Body of pancreas (tissue), 4 donors: ENCODE results near the gene ABCA5.

Source experiments
- POLR2A ChIP-seq, 3 donors: fragments of 450-650 bp; IDR thresholded peaks; one replicate each; pipeline ENCODE4 v1.6.1; 2016; ENCODE audit warnings: antibody characterized with exemption in 3 of 3, mild to moderate bottlenecking in 2 of 3
- TF ChIP-seq, protein P1 (sequence below), 7 experiments: fragments of 450-650 bp in 4 of 7; fragments of 200-600 bp in 3 of 7; sonication (generic) in 3 of 7; IDR thresholded peaks; one replicate each; pipeline ENCODE4 v1.5.1; 2016 to 2019; ENCODE audit warnings: antibody characterized with exemption in 7 of 7

DNA sequence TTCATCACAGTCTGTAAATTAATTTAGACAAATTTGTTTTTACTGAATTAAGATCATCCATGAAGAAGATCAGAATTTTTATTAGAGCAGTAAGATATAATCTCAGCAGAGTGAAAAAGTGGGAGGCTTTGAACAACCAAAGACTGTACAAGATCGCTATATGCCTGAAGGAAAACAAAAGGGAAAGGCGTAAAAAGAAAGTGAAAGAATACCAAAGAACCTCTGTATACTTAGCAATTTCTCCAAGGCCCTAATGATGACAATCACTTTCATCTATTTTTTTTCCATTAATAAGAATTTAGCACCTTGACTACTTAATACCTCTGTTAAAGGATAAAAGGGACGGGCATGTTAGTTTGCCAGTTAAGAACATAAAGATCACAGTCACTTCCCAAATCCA is 59.7 kb downstream of the ABCA5 start:
- TF ChIP-seq, protein P1, sequence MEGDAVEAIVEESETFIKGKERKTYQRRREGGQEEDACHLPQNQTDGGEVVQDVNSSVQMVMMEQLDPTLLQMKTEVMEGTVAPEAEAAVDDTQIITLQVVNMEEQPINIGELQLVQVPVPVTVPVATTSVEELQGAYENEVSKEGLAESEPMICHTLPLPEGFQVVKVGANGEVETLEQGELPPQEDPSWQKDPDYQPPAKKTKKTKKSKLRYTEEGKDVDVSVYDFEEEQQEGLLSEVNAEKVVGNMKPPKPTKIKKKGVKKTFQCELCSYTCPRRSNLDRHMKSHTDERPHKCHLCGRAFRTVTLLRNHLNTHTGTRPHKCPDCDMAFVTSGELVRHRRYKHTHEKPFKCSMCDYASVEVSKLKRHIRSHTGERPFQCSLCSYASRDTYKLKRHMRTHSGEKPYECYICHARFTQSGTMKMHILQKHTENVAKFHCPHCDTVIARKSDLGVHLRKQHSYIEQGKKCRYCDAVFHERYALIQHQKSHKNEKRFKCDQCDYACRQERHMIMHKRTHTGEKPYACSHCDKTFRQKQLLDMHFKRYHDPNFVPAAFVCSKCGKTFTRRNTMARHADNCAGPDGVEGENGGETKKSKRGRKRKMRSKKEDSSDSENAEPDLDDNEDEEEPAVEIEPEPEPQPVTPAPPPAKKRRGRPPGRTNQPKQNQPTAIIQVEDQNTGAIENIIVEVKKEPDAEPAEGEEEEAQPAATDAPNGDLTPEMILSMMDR (IDR thresholded peaks at IDR 0.05), result no peak
- no peak for TF ChIP-seq POLR2A (IDR thresholded peaks at IDR 0.05)
